Measurements from ENCODE around the gene C13orf46.

The C13orf46 gene

DNA sequence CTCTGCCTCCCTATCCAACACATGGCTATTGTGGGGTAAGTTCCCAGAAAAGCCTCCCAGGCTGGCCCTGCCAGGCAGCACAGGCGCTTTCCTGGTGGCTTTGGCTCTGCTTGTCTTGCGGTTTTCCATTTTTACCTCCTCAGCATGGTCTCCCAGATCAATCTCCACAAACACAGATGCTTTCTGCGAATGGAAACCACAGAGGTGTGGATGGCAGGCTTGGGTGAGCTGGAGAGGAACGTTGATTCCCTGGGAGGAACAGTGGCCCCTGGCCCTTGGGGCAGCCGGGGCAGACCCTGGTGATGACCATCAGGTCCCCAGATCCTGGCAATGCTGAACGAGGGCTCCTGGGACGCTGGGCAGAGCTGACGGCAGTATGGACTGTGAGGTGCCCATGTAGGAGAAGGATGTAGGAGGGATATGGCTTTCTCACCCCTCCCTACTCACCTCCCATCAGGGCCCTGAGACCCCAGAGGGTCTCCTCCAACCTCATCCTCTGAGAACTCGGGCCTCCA is 6.6 kb downstream of the C13orf46 start:
- no peaks in the 10 kb centered on the region for H3K9me3 ChIP-seq
- no peaks in the 10 kb centered on the region for H3K27me3 ChIP-seq (ENCODE audit: low read depth)
- DNase-seq (ENCODE audit: low spot score in 2 of 2) = no peak
- in situ Hi-C loops (cut with MboI; ENCODE audit: low sequenced_read_pairs) = no loop called here
- no peak overlapping the region for H3K4me3 ChIP-seq
- H3K4me1 ChIP-seq = no peaks in the 10 kb centered on the region
- no peaks in the 10 kb centered on the region for H3K36me3 ChIP-seq (replicated peaks)

DNA sequence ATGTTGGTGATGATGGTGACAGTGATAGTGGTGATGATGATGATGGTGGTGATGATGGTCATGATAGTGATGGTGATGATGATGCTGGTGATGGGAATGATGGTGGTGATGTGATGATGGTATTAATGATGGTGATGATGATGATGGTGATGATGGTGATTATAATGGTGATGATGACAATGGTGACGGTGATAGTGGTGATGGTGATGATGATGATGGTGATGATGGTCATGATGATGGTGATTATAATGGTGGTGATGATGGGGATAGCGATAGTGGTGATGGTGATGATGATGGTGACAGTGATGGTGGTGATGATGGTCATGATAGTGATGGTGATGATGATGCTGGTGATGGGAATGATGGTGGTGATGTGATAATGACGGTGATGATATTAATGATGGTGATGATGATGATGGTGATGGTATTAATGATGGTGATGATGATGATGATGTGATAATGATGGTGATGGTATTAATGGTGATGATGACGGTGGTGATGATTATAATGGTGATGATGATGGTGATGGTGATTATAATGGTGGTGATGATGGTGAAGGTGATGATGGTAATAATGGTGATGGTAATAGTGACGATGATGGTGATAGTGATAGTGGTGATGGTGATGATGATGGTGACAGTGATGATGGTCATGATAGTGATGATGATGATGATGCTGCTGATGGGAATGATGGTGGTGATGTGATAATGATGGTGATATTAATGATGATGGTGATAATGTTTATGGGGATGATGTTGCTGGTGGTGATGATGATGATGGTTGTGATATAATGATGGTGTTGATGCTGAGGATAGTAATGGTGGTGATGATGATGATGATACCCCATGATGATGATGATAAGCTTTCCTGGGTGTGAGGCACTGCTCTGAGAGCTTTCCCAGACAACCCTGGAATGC is 7.7 kb downstream of the C13orf46 start:
- Histone ChIP-seq H3K27me3 (ENCODE audit: low read depth) (no peaks in the 10 kb centered on the region), H3K9me3 (no peaks in the 10 kb centered on the region), H3K4me1 (no peaks in the 10 kb centered on the region), H3K4me3 (no peak overlapping the region), H3K36me3 (replicated peaks) (no peaks in the 10 kb centered on the region)
- DNase-seq (ENCODE audit: low spot score in 2 of 2) = no peak
- in situ Hi-C loops (cut with MboI; ENCODE audit: low sequenced_read_pairs) = no loop called here

DNA sequence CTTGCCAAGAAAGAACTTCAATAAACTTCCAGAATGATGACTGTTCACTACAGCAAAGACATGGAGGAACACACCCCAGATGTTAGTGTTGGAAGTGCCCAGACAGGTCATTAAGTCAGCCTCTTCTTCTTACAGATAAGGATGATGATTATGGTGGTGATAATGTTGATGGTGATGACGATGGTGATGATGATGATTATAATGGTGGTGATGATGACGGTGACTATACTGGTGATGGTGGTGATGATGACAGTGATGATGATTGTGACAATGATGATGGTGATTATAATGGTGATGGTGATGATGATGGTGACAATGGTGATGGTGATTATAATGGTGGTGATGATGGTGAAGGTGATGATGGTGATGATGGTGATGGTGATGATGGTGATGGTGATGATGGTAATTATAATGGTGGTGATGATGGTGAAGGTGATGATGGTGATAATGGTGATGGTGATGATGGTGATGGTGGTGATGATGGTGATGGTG is 8.4 kb downstream of the C13orf46 start:
- Histone ChIP-seq H3K4me3 (no peak overlapping the region), H3K9me3 (peaks cover 6% of the 10 kb centered on the region; the same call in 1 of the 2 replicates), H3K36me3 (replicated peaks) (no peaks in the 10 kb centered on the region), H3K4me1 (no peaks in the 10 kb centered on the region), H3K27me3 (ENCODE audit: low read depth) (no peaks in the 10 kb centered on the region)
- in situ Hi-C loops (cut with MboI; ENCODE audit: low sequenced_read_pairs) = no loop called here
- no peak for DNase-seq (ENCODE audit: low spot score in 2 of 2)

DNA sequence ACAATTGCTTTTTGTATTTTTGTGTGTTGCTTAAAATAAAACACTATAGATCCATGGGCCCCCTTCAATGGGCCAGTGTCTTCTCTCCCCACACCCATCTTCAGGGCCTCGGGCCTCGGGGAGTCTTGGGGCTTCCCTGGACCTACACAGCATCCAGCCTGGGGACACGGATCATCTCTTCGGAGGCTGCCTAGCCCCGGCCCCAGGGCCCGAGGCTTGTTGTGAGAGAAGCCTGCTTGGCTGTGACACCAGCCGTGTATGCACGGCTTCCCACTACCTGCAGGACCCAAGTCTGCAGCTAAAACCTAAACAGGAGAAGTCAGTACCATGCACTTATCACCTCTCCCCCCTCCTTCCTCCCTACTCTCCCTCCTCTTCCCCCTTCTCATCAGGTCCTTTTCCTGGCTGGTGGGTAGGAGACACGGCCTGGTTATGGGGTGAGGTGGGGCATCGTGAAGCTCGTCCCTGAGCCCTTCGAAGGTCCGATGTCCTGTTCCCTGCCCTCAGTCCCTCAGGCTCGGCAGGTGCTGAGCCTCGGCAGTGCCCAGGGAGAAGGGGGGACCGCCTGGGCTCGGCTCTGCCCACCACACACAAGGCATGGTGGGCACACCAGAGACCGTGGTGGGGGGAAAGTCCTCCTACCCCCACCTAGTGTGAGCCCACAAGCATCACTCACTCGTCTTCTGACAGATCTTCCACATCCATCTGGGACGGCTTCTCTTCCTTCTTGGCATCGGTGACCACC is 9.5 kb downstream of the C13orf46 start:
- Histone ChIP-seq H3K4me3 (no peak overlapping the region), H3K36me3 (replicated peaks) (no peaks in the 10 kb centered on the region), H3K4me1 (no peaks in the 10 kb centered on the region), H3K27me3 (ENCODE audit: low read depth) (no peaks in the 10 kb centered on the region), H3K9me3 (peaks cover 8% of the 10 kb centered on the region; the same call in 1 of the 2 replicates)
- no peak for DNase-seq (ENCODE audit: low spot score in 2 of 2)
- in situ Hi-C loops (cut with MboI; ENCODE audit: low sequenced_read_pairs) = no loop called here

DNA sequence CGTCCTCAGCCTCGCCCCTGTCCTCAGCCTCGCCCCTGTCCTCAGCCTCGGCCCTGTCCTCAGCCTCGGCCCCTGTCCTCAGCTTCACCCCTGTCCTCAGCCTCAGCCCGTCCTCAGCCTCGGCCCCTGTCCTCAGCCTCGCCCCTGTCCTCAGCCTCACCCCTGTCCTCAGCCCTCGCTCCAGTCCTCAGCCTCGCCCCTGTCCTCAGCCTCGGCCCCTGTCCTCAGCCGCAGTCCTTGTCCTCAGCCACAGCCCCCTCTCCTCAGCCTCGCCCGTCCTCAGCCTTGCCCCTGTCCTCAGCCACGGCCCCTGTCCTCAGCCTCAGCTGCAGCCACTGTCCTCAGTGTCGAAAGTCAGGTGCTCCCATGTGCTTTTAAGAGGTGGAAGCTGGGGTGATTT is 10.5 kb downstream of the C13orf46 start:
- DNase-seq (ENCODE audit: low spot score in 2 of 2) = no peak
- in situ Hi-C loops (cut with MboI; ENCODE audit: low sequenced_read_pairs) = no loop called here
- Histone ChIP-seq H3K4me3 (no peak overlapping the region), H3K9me3 (peaks cover 10% of the 10 kb centered on the region; the same call in 1 of the 2 replicates), H3K4me1 (no peaks in the 10 kb centered on the region), H3K27me3 (ENCODE audit: low read depth) (no peaks in the 10 kb centered on the region), H3K36me3 (replicated peaks) (no peaks in the 10 kb centered on the region)

DNA sequence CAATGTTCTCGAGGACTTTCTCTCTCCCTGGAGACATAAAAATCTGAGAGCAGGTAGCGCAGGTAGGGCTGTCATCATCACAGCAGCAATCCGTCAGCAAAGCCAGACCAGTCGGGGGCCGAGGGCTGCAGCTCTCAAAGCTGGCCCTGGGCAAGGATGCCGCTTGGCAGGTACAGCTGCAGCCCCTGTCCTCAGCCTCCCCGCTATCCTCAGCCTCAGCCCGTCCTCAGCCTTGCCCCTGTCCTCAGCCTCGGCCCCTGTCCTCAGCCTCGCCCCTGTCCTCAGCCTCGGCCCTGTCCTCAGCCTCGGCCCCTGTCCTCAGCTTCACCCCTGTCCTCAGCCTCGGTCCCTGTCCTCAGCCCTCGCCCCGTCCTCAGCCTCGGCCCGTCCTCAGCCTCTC is 10.9 kb downstream of the C13orf46 start:
- H3K27me3 ChIP-seq (ENCODE audit: low read depth) = no peaks in the 10 kb centered on the region
- no peaks in the 10 kb centered on the region for H3K36me3 ChIP-seq (replicated peaks)
- peaks cover 10% of the 10 kb centered on the region; the same call in 1 of the 2 replicates for H3K9me3 ChIP-seq
- no peak for DNase-seq (ENCODE audit: low spot score in 2 of 2)
- in situ Hi-C loops (cut with MboI; ENCODE audit: low sequenced_read_pairs) = no loop called here
- H3K4me3 ChIP-seq = no peak overlapping the region
- H3K4me1 ChIP-seq = no peaks in the 10 kb centered on the region

DNA sequence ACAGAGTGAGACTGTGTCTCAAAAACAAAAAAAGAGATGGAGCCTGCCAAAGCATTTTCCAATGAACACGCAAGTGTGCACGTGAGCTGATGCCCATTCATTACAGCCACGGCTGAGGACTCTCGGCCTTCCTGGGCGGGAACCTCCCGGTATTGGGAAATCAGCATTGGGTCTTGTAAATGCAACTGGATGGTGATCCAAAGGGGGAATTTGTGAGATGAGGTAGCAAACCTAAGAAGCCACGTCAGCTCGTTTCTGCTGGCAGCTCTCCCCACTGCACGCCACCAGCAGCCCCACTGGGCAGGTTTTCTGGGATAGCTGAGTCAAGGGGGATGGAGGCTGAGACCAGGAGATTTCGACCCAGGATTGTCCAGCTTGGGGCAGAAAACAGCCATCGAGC is 11.5 kb downstream of the C13orf46 start:
- Histone ChIP-seq H3K4me3 (no peak overlapping the region), H3K4me1 (no peaks in the 10 kb centered on the region), H3K27me3 (ENCODE audit: low read depth) (no peaks in the 10 kb centered on the region), H3K9me3 (peaks cover 10% of the 10 kb centered on the region; the same call in 1 of the 2 replicates), H3K36me3 (replicated peaks) (no peaks in the 10 kb centered on the region)
- in situ Hi-C loops (cut with MboI; ENCODE audit: low sequenced_read_pairs) = no loop called here
- no peak for DNase-seq (ENCODE audit: low spot score in 2 of 2)

DNA sequence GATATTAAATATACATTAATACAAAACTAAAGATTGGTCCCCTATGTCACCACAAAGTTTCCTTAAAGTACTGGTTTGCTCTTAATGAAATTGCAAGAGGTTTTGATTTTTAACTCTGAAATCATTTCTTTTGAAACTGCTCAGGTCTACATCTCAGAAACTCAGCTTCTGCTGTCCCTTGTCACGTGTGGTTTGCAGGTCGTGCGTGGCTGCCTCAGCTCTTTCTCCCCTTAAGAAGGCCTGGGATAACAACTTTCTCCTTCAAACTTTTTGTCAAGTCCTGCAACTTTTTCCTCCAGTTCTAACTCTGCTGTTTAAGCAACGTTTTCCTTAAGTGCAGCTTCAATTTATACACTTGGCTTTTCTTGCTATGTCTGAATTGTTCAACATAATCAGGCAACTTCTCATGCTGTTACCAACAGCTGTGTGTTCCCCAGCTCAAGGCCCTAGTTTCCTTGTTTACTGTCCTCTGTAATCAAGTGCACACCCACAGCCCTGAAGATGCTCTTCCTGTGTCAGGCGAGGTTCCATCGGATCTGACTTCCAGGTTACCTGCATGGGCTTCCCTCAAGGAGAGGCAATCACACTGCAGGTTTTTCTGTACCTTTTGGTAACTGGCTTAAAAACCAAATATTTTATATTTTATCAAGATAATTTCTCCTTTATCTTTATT is 13.5 kb downstream of the C13orf46 start:
- Histone ChIP-seq H3K4me3 (no peak overlapping the region), H3K4me1 (no peaks in the 10 kb centered on the region), H3K36me3 (replicated peaks) (no peaks in the 10 kb centered on the region), H3K27me3 (ENCODE audit: low read depth) (no peaks in the 10 kb centered on the region), H3K9me3 (peaks cover 10% of the 10 kb centered on the region; the same call in 1 of the 2 replicates)
- in situ Hi-C loops (cut with MboI; ENCODE audit: low sequenced_read_pairs) = no loop called here
- DNase-seq (ENCODE audit: low spot score in 2 of 2) = no peak

DNA sequence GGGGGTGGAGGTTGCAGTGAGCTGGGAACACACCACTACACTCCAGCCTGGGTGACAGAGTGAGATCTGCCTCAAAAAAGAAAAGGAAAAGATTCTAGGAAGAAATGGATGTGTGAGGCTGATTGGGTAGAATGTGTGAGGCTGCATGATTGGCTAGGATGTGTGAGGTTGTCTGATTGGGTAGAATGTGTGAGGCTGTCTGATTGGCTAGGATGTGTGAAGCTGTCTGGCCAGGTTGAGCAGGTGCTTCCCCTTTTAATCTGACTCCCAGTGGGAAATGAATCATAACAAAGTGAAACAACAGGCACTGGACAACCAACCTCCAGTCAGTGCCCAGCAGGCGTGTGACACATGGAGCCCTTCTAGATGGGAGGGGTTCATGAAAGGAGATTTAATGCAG is 14.7 kb downstream of the C13orf46 start:
- in situ Hi-C loops (cut with MboI; ENCODE audit: low sequenced_read_pairs) = no loop called here
- no peak for DNase-seq (ENCODE audit: low spot score in 2 of 2)
- peaks cover 10% of the 10 kb centered on the region; the same call in 1 of the 2 replicates for H3K9me3 ChIP-seq

DNA sequence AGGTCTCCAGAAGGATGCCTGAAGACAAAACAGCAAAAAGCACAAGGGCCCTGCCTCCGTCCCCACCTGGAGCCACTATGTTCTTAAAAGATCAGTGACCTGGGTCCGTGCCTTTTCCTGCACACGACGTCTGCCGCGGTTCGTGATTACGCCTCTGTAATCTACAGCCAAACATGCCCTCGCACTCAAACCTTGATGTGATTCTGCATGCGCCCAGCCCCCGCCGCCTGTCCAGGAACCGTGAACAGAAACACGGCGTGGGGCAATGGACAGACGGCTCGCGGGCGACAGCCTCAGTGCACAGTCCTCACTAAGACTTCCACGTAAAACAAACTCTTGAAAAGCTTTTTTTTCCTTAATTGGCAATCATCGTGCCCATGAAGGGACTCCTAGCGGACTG is 15.5 kb downstream of the C13orf46 start:
- in situ Hi-C loops (cut with MboI; ENCODE audit: low sequenced_read_pairs) = no loop called here
- H3K4me1 ChIP-seq = no peaks in the 10 kb centered on the region
- no peaks in the 10 kb centered on the region for H3K27me3 ChIP-seq (ENCODE audit: low read depth)
- H3K9me3 ChIP-seq = peaks cover 10% of the 10 kb centered on the region; the same call in 1 of the 2 replicates
- H3K36me3 ChIP-seq (replicated peaks) = no peaks in the 10 kb centered on the region
- no peak for DNase-seq (ENCODE audit: low spot score in 2 of 2)
- H3K4me3 ChIP-seq = no peak overlapping the region

More for the DNA sequence above, 14.7 kb downstream of the C13orf46 start:
- Histone ChIP-seq H3K27me3 (ENCODE audit: low read depth) (no peaks in the 10 kb centered on the region), H3K4me3 (no peak overlapping the region), H3K36me3 (replicated peaks) (no peaks in the 10 kb centered on the region), H3K4me1 (no peaks in the 10 kb centered on the region)

DNA sequence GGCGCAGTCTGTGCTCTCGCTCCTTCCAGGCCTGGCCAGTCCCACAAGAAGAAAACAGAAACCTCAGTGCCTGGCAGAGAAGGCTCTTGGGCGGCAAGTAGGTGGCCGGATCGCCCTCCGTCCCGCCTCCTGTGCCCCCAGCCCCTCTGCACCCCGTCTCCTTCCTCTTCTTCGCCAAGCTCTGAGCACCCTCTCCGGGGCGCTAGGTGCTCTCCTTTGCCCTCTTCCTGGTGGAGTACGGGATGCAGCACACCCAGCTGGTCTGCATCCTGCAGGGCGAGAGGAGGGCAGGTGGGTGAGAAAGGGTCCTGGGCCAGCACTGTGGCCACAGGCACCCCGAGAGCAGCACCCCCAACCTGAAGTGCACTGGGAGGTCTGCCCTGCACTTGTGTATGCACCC is 17.3 kb downstream of the C13orf46 start:
- no peak overlapping the region for H3K4me3 ChIP-seq
- no peaks in the 10 kb centered on the region for H3K36me3 ChIP-seq (replicated peaks)
- H3K4me1 ChIP-seq = no peaks in the 10 kb centered on the region
- peaks cover 10% of the 10 kb centered on the region; the same call in 1 of the 2 replicates for H3K9me3 ChIP-seq
- DNase-seq (ENCODE audit: low spot score in 2 of 2) = no peak
- H3K27me3 ChIP-seq (ENCODE audit: low read depth) = no peaks in the 10 kb centered on the region
- in situ Hi-C loops (cut with MboI; ENCODE audit: low sequenced_read_pairs) = no loop called here

DNA sequence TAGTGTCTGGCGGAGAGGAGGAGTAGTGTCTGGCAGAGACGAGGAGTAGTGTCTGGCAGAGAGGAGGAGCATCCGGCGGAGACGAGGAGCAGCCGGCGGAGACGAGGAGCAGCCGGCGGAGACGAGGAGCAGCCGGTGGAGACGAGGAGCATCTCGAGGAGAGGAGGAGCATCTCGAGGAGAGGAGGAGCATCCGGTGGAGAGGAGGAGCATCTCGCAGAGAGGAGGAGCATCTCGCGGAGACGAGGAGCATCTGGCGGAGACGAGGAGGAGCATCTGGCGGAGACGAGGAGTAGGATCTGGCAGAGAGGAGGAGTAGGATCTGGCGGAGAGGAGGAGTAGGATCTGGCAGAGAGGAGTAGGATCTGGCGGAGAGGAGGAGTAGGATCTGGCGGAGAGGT is 18.2 kb downstream of the C13orf46 start:
- in situ Hi-C loops (cut with MboI; ENCODE audit: low sequenced_read_pairs) = no loop called here
- Histone ChIP-seq H3K36me3 (replicated peaks) (no peaks in the 10 kb centered on the region), H3K4me1 (no peaks in the 10 kb centered on the region), H3K4me3 (no peak overlapping the region), H3K9me3 (peaks cover 6% of the 10 kb centered on the region; the same call in 1 of the 2 replicates), H3K27me3 (ENCODE audit: low read depth) (no peaks in the 10 kb centered on the region)
- no peak for DNase-seq (ENCODE audit: low spot score in 2 of 2)

DNA sequence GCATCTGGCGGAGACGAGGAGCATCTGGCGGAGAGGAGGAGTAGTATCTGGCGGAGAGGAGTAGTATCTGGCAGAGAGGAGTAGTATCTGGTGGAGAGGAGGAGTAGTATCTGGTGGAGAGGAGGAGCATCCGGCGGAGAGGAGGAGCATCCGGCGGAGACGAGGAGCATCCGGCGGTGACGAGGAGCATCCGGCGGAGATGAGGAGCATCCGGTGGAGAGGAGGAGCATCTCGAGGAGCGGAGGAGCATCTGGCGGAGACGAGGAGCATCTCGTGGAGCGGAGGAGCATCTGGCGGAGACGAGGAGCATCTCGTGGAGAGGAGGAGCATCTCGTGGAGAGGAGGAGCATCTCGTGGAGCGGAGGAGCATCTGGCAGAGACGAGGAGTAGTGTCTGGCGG is 18.6 kb downstream of the C13orf46 start:
- no peak for DNase-seq (ENCODE audit: low spot score in 2 of 2)
- Histone ChIP-seq H3K4me3 (no peak overlapping the region), H3K9me3 (peaks cover 4% of the 10 kb centered on the region; the same call in 1 of the 2 replicates), H3K36me3 (replicated peaks) (no peaks in the 10 kb centered on the region), H3K4me1 (no peaks in the 10 kb centered on the region), H3K27me3 (ENCODE audit: low read depth) (no peaks in the 10 kb centered on the region)
- in situ Hi-C loops (cut with MboI; ENCODE audit: low sequenced_read_pairs) = no loop called here

All from HAP-1 (cell line).